Right ventricle myocardium inferior (tissue), 1 donor: ENCODE data around the gene FOCAD. TPM values are rescaled to one million over a fixed set of nuclear protein-coding genes. Genes with fewer than 3 reads are reported as not detected.

Experiments used
- ATAC-seq: fragments of 200-7000 bp; cut with Tn5 transposase; one replicate; pipeline ENCODE4 v1.9.1; 2020; ENCODE audit warnings: mild to moderate bottlenecking, moderate library complexity
- DNase-seq: peaks from one replicate; pipeline ENCODE4 v3.0.0; 2021; ENCODE audit errors: missing footprints
- intact Hi-C: fragments of 100-400 bp; cut with DNase I; formaldehyde crosslinking; loops from one replicate; pipeline ENCODE4 v1.11.0; 2022
- total RNA-seq: library from RNA; stranded (reverse); fragmentation: NEBNext Ultra II Directional; extraction: Animal tissue kit (Norgen Biotek cat#: 25700); gene quantifications from one replicate; pipeline ENCODE4 v1.2.1, GENCODE V29; 2021
- donor health status: DM: no; HTN: yes; CAD: no; lungs with severe emphysema.

FOCAD gene
- total RNA-seq, 1 donor from 2014 or later: 29.8 TPM

DNA sequence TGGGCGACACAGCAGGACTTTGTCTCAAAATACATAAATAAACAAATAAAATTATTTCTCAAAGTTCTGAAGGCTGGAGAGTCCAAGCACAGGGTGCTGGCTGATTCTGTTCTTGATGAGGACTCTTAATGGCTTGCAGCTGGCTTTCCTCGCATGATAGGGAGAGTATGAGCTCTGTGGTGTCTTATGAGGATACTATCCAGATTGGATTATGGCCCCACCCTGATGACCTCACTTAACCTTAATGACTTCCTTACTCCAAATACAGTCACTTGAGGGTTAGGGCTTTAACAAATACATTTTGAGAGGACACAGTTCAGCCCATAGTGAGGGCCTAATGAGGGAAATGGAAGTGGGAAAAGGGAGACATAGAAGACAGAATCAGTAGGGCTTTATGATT is 87.7 kb downstream of the FOCAD start:
- ATAC-seq (no peak), DNase-seq (no peak)
- intact Hi-C loops: no loop called here

DNA sequence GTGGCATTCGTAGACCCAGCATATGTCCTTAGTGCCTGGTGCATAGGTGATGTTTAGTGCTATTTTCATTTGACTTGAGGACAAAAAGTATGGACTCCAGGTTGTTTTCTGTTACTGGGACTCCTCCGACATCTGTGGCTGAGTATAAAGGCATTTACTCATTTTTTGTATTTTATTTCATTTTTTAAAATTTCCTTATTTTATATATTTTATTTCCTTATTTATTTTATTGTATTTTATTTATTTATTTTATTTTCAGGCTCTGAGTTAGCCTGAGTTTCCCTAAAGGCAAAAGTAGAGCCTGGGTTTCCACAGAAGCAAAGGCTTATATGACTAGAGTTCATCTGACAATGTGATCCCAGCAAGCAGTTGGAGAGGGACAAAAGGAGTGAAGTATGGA is 91.6 kb downstream of the FOCAD start:
- ATAC-seq (no peak), DNase-seq (no peak)
- intact Hi-C loops: no loop called here

DNA sequence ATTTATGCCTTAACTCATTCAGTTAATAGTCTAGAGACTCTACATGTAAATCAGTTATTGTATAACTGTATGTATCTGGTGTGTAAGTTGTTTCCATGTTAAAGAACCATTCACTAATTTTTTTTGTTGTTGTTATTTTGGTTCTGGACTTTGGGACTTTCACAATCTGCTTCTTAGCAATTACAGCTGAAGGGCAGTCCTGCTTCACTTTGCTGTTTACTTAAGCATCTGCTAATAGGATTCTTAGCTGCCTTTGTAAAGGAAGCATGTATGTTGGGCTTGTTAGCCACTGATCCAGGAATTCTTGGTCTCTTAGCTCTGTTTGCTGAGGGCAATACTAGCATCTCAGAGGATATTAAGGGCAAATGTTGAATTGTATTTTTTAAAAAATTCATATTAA is 97.0 kb downstream of the FOCAD start:
- no peak for DNase-seq
- ATAC-seq: no peak
- intact Hi-C loops: no loop called here

- intact Hi-C loops: no loop called here
Observed at GRCh38 chr9:20782289-20782688, 98.2 kb downstream of the FOCAD start.

GRCh38 chr9:20783057-20784038 is 99.3 kb downstream of the FOCAD start:
- DNase-seq: no peak
- intact Hi-C loops: no loop called here
- ATAC-seq: no peak

More at GRCh38 chr9:20782289-20782688, 98.2 kb downstream of the FOCAD start:
- no peak for ATAC-seq
- no peak for DNase-seq

DNA sequence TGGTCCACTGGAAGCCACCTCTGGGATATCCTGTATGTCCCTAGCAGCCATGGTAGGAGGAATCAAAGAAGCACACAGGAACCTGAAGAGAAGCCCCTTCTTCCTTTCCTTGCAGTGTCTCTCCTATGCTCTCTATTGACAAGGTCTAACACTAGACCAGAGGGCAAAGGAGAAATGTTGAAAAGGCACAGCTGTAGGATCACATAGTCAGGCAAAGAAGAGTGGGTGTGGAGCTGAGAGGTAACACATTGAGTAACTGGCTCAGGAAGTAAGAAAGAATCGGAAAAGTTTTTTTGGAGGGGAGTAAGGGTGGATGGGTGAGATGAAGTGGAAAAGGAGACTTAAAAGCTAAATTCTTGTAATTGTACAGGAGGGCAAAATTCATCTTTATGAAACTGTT is 100.1 kb downstream of the FOCAD start:
- ATAC-seq (no peak), DNase-seq (no peak)
- intact Hi-C loops: no loop called here

- ATAC-seq: no peak
- DNase-seq: no peak
- intact Hi-C loops: no loop called here
Observed at GRCh38 chr9:20786807-20787206, 102.7 kb downstream of the FOCAD start.

DNA sequence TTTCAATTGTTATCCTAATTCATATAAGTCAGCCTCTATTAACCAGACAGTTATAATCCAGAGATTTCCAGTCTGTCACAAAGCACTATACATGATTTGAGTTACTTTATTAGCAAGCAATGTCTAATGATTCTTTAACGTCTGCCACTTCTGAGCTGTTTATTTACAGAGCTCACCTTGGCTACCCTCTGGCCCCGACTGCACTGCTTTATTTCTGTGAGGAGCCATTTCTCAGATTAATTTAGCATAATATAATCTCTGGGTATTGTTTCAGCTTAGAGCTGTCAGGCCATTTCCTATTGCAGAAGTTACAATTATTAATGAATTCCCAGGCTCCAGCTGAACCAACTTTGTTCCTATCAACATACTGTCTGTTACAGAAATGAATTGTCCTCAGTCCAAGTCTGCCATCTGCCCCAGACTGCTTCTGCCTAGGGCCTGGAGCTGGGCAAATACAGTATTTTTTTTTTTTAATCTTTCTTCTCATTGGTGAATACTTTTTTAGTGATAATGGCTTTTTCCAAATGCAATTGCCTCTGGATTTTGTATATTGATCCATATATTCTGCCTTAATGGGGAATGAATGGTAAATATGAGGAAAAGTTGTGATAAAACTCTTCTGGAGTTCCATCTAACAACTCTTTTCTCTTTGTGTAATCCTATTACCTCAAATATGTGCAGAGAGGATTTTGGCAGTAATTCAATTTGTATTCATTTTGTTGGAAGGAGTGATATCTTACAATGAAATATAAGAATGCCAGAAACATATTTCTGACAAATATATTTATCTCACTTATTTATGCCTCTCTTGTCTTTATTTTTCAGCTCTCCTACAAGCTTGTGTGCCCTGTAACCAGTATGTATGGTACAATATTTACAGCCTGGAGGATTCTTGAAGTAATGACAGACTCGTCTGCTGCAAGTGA is 104.7 kb downstream of the FOCAD start:
- no peak for DNase-seq
- intact Hi-C loops: no loop called here
- ATAC-seq: no peak

GRCh38 chr9:20790721-20791120 is 106.7 kb downstream of the FOCAD start:
- intact Hi-C loops: no loop called here
- no peak for DNase-seq
- no peak for ATAC-seq

GRCh38 chr9:20791682-20792081 is 107.6 kb downstream of the FOCAD start:
- intact Hi-C loops: no loop called here
- DNase-seq: no peak
- ATAC-seq: no peak

DNA sequence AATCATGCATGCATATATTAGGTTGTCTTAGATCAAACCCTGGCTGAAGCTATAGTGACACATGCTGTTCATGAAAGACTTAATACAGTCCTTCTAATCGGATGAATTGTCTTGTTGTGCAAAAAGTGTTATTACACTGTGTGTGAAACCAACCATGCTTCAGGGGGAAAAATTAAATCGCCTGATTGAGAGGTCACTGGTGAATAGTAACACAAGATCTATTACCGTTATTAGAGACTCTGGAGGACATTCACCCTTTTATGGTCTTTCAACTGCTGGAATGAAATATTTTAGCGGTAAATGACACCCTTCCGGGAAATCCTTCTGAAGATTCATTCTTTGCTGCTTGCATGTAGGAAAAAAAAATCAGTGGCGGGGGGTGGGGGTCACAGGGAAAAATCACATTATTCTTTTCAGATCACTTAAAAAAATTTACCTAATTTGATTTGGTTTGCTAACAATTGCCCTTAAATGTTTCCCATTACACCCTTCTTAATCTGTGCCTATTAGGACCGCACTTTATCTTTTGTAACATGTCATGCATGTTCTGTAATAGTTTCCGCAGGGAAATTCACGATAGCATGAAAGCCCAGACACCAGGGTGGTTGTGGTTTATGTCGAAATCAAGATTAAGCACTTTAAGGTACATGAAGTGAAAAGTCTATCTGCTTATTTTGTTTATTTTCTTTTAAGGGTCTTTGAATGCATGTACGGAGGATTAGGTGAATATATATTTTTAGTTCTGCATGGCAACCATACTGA is 120.6 kb downstream of the FOCAD start:
- intact Hi-C loops: no loop called here
- no peak for ATAC-seq
- DNase-seq: no peak

DNA sequence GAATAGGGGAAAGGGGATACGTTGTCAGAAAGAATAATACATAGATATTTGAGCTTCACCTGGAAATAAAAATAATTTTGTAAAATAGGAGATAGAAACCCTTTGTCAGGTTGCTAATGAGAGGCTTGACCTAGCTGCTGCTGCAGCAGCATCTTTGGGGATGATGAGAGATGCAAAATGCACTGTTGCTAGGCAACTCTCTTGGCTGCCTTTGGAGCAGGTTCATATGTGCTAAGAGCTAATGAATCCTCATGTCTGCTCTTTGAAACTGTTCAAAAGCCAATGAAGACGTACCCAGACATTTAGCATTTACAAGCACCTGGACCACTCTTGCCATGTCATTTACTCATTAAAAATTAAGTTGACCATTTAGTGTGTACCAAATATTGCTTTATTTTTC is 121.7 kb downstream of the FOCAD start:
- ATAC-seq (no peak), DNase-seq (no peak)
- intact Hi-C loops: no loop called here

DNA sequence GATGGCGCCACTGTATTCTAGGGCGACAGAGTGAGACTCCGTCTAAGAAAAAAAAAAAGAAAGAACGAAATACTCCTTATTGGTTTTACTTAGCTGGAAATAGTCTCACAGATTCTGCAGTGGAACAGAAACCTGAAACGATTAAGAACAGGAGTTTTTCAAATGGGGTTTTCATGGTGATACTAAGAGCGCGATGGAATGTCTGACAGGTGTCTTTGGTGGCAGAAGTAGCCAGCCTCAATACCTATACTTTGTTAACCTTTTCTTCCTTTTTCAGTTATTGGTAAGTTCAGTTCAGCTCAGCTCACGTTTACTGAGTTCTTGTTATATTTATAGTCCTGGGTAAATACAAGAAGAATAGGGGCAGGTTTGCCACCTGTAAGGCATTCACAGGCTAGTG is 123.9 kb downstream of the FOCAD start:
- intact Hi-C loops: no loop called here
- no peak for ATAC-seq

DNA sequence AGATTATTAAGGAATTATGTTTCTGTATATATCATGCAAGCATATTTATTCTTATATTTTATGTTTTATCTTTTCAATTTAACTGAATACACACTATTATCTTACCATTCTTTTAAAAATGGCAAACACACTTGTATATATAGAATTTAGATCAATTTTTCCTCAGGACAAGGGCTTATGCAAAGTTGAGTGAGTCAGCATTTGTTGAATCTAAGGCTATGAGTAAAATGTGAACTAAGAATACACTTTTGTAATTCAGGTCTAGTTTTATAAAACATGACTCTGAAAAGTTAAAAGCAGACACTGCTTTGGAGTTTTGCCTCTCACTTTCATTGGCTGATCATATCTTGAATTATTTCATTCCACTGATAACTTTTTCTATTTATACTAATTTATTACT is 127.8 kb downstream of the FOCAD start:
- ATAC-seq: no peak
- intact Hi-C loops: no loop called here

More for the DNA sequence above, 123.9 kb downstream of the FOCAD start:
- DNase-seq: no peak

GRCh38 chr9:20815923-20816703 is 132.1 kb downstream of the FOCAD start:
- intact Hi-C loops: no loop called here
- DNase-seq (no peak), ATAC-seq (no peak)

More for the DNA sequence above, 127.8 kb downstream of the FOCAD start:
- DNase-seq: no peak

- ATAC-seq (no peak), DNase-seq (no peak)
- intact Hi-C loops: no loop called here
Observed at GRCh38 chr9:20823051-20823450, 139.0 kb downstream of the FOCAD start.

GRCh38 chr9:20831028-20831427 is 147.0 kb downstream of the FOCAD start:
- DNase-seq: no peak
- no peak for ATAC-seq
- intact Hi-C loops: no loop called here

DNA sequence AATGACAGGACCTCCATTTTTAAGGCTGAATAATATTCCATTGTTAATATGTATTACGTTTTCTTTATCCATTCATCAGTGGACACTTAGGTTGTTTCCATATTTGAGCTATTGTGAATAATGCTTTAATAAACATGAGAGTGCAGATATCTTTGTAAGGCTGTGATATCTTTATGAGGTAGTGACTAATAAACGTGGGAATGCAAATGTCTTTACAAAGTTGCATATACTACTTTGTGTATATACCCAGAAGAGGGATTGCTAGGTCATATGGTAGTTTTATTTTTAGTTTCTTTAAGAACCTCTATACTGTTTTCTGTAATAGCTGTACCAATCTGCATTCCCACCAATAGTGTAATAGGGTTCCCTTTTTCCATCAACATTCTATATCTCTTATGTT is 148.7 kb downstream of the FOCAD start:
- DNase-seq (no peak), ATAC-seq (no peak)
- intact Hi-C loops: no loop called here
